Karpas-422 (cell line): Measurements from ENCODE around the gene RAB35. TPM values are rescaled to one million over a fixed set of nuclear protein-coding genes. Genes with fewer than 3 reads are reported as not detected.

ENCODE experiments used
- DNase-seq: peaks from one replicate; pipeline ENCODE4 v3.0.0-alpha.2; 2015
- H2AFZ ChIP-seq: fragments of 200-600 bp; sonication (generic); 2 replicates; pipeline ENCODE4 v1.6.1; 2014; ENCODE audit warnings: antibody characterized with exemption, low read length, mixed read lengths
- H3K27ac ChIP-seq: fragments of 200-600 bp; sonication (generic); 2 replicates; pipeline ENCODE4 v1.5.1; 2014; ENCODE audit warnings: mild to moderate bottlenecking, low read length, moderate library complexity
- H3K27me3 ChIP-seq: fragments of 200-600 bp; sonication (generic); 2 replicates; pipeline ENCODE4 v1.6.1; 2014; ENCODE audit warnings: low read length, mixed read lengths
- H3K36me3 ChIP-seq: fragments of 200-600 bp; sonication (generic); 2 replicates; pipeline ENCODE4 v1.6.1; 2014; ENCODE audit warnings: low read length, mixed read lengths; ENCODE audit not compliant: insufficient read depth
- H3K4me1 ChIP-seq: fragments of 200-600 bp; sonication (generic); 2 replicates; pipeline ENCODE4 v1.6.1; 2014; ENCODE audit warnings: mild to moderate bottlenecking, low read length, mixed read lengths
- H3K4me2 ChIP-seq: fragments of 200-600 bp; sonication (generic); 2 replicates; pipeline ENCODE4 v1.6.1; 2014; ENCODE audit warnings: low read length, low read depth, mild to moderate bottlenecking; ENCODE audit not compliant: poor library complexity, severe bottlenecking
- H3K4me3 ChIP-seq: fragments of 200-600 bp; sonication (generic); 2 replicates; pipeline ENCODE4 v1.5.1; 2014; ENCODE audit warnings: mild to moderate bottlenecking, antibody characterized with exemption, low read length, mixed read lengths
- H3K79me2 ChIP-seq: fragments of 200-600 bp; sonication (generic); 2 replicates; pipeline ENCODE4 v1.6.1; 2014; ENCODE audit warnings: mild to moderate bottlenecking, low read length, mixed read lengths
- H3K9ac ChIP-seq: fragments of 200-600 bp; sonication (generic); 2 replicates; pipeline ENCODE4 v1.6.0; 2014; ENCODE audit warnings: low read length
- H3K9me2 ChIP-seq: fragments of 200-600 bp; sonication (generic), shearing (Covaris generic); replicated peaks from 2 replicates; pipeline ENCODE4 v1.6.0; 2014; ENCODE audit warnings: mild to moderate bottlenecking, low read length, moderate library complexity; ENCODE audit not compliant: insufficient read depth
- H3K9me3 ChIP-seq: fragments of 300-700, 200-600 bp; sonication (generic); 2 replicates; pipeline ENCODE4 v1.6.1; 2014; ENCODE audit warnings: low read length, mixed read lengths
- H4K20me1 ChIP-seq: fragments of 200-600 bp; sonication (generic); 2 replicates; pipeline ENCODE4 v1.6.1; 2014; ENCODE audit warnings: mild to moderate bottlenecking, antibody characterized with exemption, low read length, low read depth; ENCODE audit not compliant: insufficient read depth
- total RNA-seq: library from RNA; depleted of rRNA; stranded (reverse); fragments of >200 nt; shearing (Covaris generic); gene quantifications from 2 replicates; pipeline ENCODE4 v1.2.3, GENCODE V29; 2014; ENCODE audit warnings: low replicate concordance; rRNA removed

The RAB35 gene
- 18.9 and 29.4 TPM in 2 replicates for total RNA-seq

DNA sequence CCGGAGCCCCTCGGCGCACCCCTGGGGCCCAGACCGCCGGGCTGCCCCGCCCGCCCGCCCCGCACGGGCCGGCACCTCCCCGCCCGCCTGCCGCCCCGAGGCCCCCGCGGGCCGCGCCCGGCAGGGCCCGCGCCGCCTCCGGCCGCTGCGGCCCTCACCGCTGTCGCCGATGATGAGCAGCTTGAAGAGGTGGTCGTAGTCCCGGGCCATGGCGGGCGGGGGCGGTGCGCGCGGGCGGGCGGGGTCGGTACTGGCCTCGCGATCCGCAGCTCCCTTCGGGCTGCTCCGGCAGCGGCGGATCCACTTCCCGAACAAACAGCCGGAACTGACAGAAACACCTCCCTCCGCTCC is at the start of gene RAB35:
TSS of gene RAB35 (minus strand) at position 313 of the 351 bp plus-strand sequence. CDS start at position 210, 103 bp downstream.
- Histone ChIP-seq H3K9me2 (no peaks in the 10 kb centered on the region), H3K4me3 (peak within 1 kb of the TSS; percentile 90), H3K36me3 (peaks cover 14% of the 10 kb centered on the region; the same call in 1 of the 2 replicates), H3K79me2 (peaks cover 67% of the 10 kb centered on the region), H3K4me2 (peak within 1 kb of the TSS; percentile 94), H4K20me1 (peaks cover 19% of the 10 kb centered on the region; the same call in 1 of the 2 replicates), H3K9ac (peak within 1 kb of the TSS; percentile 92), H3K27ac (peak within 1 kb of the TSS; percentile 89), H3K4me1 (peaks cover 60% of the 10 kb centered on the region), H3K9me3 (no peaks in the 10 kb centered on the region), H3K27me3 (no peaks in the 10 kb centered on the region), H2AFZ (peak within 1 kb of the TSS; percentile 73; the same call in 1 of the 2 replicates)
- no peak for DNase-seq

DNA sequence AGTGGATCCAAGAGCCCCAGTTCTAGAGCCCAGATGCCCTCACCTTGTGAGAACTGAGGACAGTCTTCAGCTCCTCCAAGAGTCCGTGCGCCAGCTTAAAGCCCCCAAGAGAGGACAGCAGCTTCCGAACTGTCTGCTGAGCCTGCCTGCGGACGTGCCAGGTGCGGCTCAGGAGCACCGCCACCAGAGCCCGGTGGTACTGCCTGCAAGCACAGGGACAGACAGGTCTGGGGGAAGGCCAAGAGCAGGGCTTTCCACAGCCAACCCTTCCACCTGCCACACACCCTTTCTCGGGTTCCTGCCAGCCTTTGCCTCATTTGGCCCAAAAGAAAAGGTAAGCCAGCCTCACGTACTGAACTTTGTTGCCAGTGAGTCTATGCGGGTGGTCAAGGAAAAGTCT is 47.7 kb upstream of the RAB35 start:
- Histone ChIP-seq H3K4me3 (no peak overlapping the region), H3K36me3 (peaks cover 38% of the 10 kb centered on the region), H3K9me3 (no peaks in the 10 kb centered on the region), H4K20me1 (0 out of 2 replicates have a peak, but pooled peaks cover 2% of the 10 kb centered on the region), H3K79me2 (peaks cover 3% of the 10 kb centered on the region; the same call in 1 of the 2 replicates), H3K9ac (no peak overlapping the region), H2AFZ (no peak overlapping the region), H3K27ac (no peak overlapping the region), H3K4me2 (no peak overlapping the region), H3K9me2 (no peaks in the 10 kb centered on the region), H3K4me1 (peaks cover 14% of the 10 kb centered on the region), H3K27me3 (no peaks in the 10 kb centered on the region)
- no peak for DNase-seq

DNA sequence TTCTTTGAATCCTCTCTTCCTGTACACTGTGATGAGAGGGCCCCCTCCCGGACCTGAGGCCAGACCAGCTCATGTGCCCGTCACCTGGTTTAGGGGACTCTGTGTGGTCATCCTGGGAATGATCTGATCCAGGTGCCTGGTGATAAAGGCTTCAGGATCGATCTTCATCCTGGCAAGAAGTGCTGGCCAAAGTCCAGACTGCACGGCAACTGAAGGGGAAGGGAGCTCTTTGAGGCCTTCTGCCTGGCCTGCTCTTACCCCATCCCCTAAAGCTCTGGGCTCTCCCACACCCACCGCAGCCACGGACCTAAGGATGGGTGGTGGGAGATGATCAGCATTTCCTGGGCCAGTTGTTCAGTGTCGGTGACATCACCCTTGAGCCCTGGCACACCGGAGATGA is 46.2 kb upstream of the RAB35 start:
- Histone ChIP-seq H3K4me1 (peaks cover 12% of the 10 kb centered on the region), H3K27me3 (no peaks in the 10 kb centered on the region), H4K20me1 (0 out of 2 replicates have a peak, but pooled peaks cover 2% of the 10 kb centered on the region), H3K9me2 (no peaks in the 10 kb centered on the region), H3K4me2 (no peak overlapping the region), H2AFZ (no peak overlapping the region), H3K36me3 (peaks cover 41% of the 10 kb centered on the region), H3K9me3 (no peaks in the 10 kb centered on the region), H3K79me2 (peaks cover under 1% of the 10 kb centered on the region; the same call in 1 of the 2 replicates), H3K27ac (no peak overlapping the region), H3K9ac (no peak overlapping the region), H3K4me3 (no peak overlapping the region)
- DNase-seq = no peak

DNA sequence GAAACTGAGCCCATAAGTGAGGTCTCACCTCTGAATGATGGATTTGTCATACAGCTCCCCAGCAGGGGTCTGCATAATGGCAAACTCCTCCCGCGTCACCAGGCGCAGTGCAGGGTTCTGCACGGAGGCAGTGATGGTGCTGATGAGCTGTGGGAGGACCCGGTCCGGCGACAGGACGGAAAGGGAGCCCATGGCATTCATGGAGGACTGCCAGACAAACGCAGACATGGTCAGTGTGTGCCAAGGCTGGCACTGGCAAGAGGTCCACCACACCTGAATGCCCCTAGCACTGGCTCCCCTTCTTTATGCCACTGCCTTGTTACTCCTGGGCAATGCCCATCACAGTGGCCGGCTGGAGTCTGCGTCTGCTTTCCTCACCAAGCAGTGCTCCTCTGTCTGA is 45.3 kb upstream of the RAB35 start:
- H2AFZ ChIP-seq = no peak overlapping the region
- 0 out of 2 replicates have a peak, but pooled peaks cover 2% of the 10 kb centered on the region for H4K20me1 ChIP-seq
- H3K36me3 ChIP-seq = peaks cover 46% of the 10 kb centered on the region
- no peaks in the 10 kb centered on the region for H3K79me2 ChIP-seq
- no peak for DNase-seq
- no peak overlapping the region for H3K4me2 ChIP-seq
- no peak overlapping the region for H3K9ac ChIP-seq
- no peaks in the 10 kb centered on the region for H3K9me3 ChIP-seq
- no peaks in the 10 kb centered on the region for H3K9me2 ChIP-seq
- no peaks in the 10 kb centered on the region for H3K27me3 ChIP-seq
- H3K27ac ChIP-seq = no peak overlapping the region
- no peak overlapping the region for H3K4me3 ChIP-seq
- peaks cover 5% of the 10 kb centered on the region for H3K4me1 ChIP-seq

DNA sequence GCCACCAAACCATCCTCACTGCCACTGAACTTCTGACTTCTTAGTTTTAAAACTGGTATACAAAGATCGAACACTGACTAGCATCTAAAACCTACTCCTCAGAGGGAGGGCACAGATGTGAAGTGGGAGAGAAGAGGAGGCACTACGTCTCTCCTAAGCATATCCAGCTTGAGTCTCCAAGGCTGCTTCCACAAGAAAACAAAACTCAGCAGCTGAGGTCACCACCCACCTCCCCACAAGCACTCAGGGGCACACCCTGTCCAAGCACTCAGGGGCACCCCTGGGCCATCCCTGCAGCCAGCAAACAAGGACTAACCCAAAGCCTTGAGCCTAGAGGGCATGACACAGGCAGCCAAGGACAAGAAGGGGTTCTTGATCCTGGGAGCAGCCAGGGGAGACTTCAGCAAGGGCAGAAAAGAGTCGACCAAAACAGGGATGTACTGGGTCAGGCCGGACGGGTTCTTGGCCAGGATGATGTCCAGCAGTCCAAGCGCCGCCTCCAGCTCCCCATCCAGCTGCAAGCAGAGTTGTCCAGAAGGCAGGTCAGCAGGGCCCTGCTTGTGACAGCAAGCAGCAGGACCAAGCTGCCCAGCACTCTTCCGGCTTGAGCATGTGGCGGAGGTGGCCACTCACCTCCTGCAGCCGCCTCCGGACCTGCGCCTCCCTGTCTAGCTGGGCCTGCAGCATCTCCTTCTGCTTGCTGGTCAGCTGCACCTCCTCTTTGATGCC is 43.1 kb upstream of the RAB35 start:
- no peaks in the 10 kb centered on the region for H3K9me3 ChIP-seq
- H3K27me3 ChIP-seq = no peaks in the 10 kb centered on the region
- no peak overlapping the region for H3K9ac ChIP-seq
- no peaks in the 10 kb centered on the region for H3K9me2 ChIP-seq
- peaks cover 64% of the 10 kb centered on the region for H3K36me3 ChIP-seq
- no peak overlapping the region for H3K27ac ChIP-seq
- no peak overlapping the region for H2AFZ ChIP-seq
- no peak overlapping the region for H3K4me2 ChIP-seq
- no peak for DNase-seq
- H3K4me3 ChIP-seq = no peak overlapping the region
- no peaks in the 10 kb centered on the region for H3K79me2 ChIP-seq
- H3K4me1 ChIP-seq = no peaks in the 10 kb centered on the region
- H4K20me1 ChIP-seq = 0 out of 2 replicates have a peak, but pooled peaks cover 2% of the 10 kb centered on the region

DNA sequence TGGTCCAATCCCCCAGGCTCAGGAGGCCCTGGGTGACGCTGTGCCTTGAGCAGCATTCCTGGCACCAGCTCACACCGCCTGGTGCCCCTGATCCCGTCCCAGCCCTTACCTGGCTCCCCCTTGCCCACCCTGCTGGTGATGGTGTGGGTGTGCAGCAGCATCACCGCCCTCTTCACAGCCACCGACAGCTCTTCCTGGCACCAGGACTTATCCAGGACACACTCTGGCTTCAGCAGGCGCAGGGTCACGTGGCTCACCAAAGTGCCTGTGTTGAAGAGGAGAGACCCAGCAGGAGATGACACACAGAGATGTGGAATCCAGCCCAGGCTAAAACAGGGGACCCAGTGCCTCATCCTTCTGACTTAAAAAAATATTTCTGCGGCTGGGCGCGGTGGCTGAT is 41.8 kb upstream of the RAB35 start:
- Histone ChIP-seq H3K9me3 (no peaks in the 10 kb centered on the region), H3K4me2 (no peak overlapping the region), H3K27ac (no peak overlapping the region), H3K9me2 (no peaks in the 10 kb centered on the region), H3K4me1 (no peaks in the 10 kb centered on the region), H3K27me3 (no peaks in the 10 kb centered on the region), H2AFZ (no peak overlapping the region), H3K4me3 (no peak overlapping the region), H3K9ac (no peak overlapping the region), H3K79me2 (no peaks in the 10 kb centered on the region), H4K20me1 (0 out of 2 replicates have a peak, but pooled peaks cover 2% of the 10 kb centered on the region), H3K36me3 (peaks cover 52% of the 10 kb centered on the region)
- no peak for DNase-seq

DNA sequence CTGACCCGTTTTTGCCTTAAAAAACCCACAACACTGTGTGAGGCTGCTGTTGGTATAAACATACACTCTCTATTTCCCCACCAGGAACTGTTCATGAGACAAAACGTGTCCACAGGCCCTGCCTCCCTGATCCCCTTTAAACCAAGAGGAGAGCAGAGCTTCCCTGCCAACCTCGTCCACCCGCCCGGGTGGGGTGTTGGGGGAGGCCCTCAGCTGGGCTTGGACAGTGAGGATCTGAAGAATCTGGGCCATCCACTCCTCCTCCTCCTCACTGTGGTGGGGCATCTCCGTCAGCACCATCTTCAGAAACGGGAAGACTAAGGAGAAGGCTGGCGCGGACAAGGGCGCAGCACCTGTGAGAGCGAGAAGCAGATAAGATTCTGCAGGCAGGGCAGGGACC is 41.1 kb upstream of the RAB35 start:
- Histone ChIP-seq H3K4me3 (no peak overlapping the region), H3K9ac (no peak overlapping the region), H3K4me1 (no peaks in the 10 kb centered on the region), H3K79me2 (no peaks in the 10 kb centered on the region), H3K27ac (no peak overlapping the region), H4K20me1 (0 out of 2 replicates have a peak, but pooled peaks cover 2% of the 10 kb centered on the region), H3K4me2 (no peak overlapping the region), H3K36me3 (peaks cover 45% of the 10 kb centered on the region), H3K9me3 (no peaks in the 10 kb centered on the region), H3K9me2 (no peaks in the 10 kb centered on the region), H2AFZ (no peak overlapping the region), H3K27me3 (no peaks in the 10 kb centered on the region)
- no peak for DNase-seq

DNA sequence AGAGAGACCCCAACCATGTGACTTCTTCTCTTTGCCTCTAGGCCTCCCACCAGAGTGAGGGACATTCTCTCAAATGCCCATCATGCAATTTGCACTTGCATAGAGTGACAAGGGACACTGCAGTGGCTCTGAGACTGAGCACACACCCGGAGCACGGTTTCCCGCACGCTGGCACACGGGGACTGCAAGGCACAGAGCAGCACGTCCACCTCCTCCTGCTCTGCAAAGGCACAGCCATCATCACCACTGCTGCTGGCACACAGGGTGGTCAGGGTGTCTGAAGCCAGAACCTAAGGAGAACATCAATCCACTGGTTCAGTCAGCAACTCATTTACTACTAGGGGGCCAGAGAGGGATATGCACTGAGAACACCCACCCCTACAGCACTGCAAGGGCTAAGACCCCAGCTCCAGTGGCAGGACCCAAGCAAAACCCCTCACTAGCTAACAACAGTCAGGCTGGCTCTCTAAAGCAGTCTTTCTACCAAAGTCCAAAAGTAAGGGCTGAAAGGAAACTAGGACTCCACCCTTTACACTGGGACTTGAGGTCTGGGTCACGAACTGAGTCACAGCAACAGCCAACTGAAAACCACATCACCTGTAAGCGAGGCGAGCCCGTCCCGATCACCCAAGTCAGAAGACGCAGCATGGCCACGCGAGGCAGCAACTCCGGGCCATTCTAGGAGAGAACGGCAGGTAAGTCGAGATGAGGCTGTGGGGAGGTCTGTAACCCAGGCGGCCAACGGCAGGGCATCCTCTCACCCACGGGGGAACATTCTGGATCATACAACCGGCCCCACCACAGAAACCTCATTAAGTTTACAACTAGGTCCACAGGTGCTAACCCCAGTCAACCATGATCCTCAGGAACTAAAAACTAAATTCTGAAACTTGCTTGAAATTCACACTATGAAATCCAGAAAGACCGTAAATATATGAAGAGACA is 40.0 kb upstream of the RAB35 start:
- no peak overlapping the region for H3K4me3 ChIP-seq
- no peak overlapping the region for H3K9ac ChIP-seq

More for the DNA sequence above, 40.0 kb upstream of the RAB35 start:
- H3K27ac ChIP-seq = no peak overlapping the region
- H3K9me2 ChIP-seq = no peaks in the 10 kb centered on the region
- H3K36me3 ChIP-seq = peaks cover 41% of the 10 kb centered on the region
- DNase-seq = no peak
- H3K27me3 ChIP-seq = no peaks in the 10 kb centered on the region
- no peaks in the 10 kb centered on the region for H3K4me1 ChIP-seq
- no peak overlapping the region for H2AFZ ChIP-seq
- peaks cover 4% of the 10 kb centered on the region; the same call in 1 of the 2 replicates for H4K20me1 ChIP-seq
- H3K9me3 ChIP-seq = no peaks in the 10 kb centered on the region
- H3K79me2 ChIP-seq = no peaks in the 10 kb centered on the region
- no peak overlapping the region for H3K4me2 ChIP-seq
